Right atrium auricular region (tissue), 2 donors: ENCODE data around the gene THAP8. TPM values are rescaled to one million over a fixed set of nuclear protein-coding genes. Genes with fewer than 3 reads are reported as not detected.

Source experiments
- DNase-seq: peaks from one replicate; pipeline ENCODE4 v3.0.0-alpha.2; 2019; ENCODE audit warnings: low spot score
- H3K27ac ChIP-seq, 2 donors: fragments of 200-600 bp; sonication (generic); 1 replicate in 1 of 2; 2 replicates in 1 of 2; pipeline ENCODE4 v1.5.1; 2016 to 2019
- H3K27me3 ChIP-seq, 2 donors: fragments of 200-600 bp; sonication (generic); one replicate each; pipeline versions ENCODE4 v1.5.1 to v1.6.0; 2017 to 2019
- H3K36me3 ChIP-seq: fragments of 200-600 bp; sonication (generic); one replicate; pipeline ENCODE4 v1.5.1; 2016
- H3K4me1 ChIP-seq, 2 donors: fragments of 200-600 bp; sonication (generic); one replicate each; pipeline versions ENCODE4 v1.5.1 to v1.6.0; 2017 to 2019
- H3K4me3 ChIP-seq, 2 donors: fragments of 200-600 bp; sonication (generic); 1 replicate in 1 of 2; 2 replicates in 1 of 2; pipeline ENCODE4 v1.5.1; 2017 to 2019; ENCODE audit warnings: mild to moderate bottlenecking in 1 of 2, moderate library complexity in 1 of 2
- H3K9me3 ChIP-seq, 2 donors: fragments of 200-600 bp; sonication (generic); one replicate each; pipeline ENCODE4 v1.5.1; 2019
- total RNA-seq, 2 donors: library from RNA; depleted of rRNA; stranded (reverse); fragments of >200 nt; gene quantifications; one replicate each; pipeline ENCODE4 v1.1.0, GENCODE V29; 2016
- TF ChIP-seq, protein P1 (sequence below), 2 donors: fragments of 200-600 bp; sonication (generic); IDR thresholded peaks; one replicate each; pipeline ENCODE4 v1.5.1; 2019; ENCODE audit warnings: antibody characterized with exemption in 2 of 2

Gene THAP8
- total RNA-seq, 2 donors from 2014 or later: 5.7 to 11.6 TPM

DNA sequence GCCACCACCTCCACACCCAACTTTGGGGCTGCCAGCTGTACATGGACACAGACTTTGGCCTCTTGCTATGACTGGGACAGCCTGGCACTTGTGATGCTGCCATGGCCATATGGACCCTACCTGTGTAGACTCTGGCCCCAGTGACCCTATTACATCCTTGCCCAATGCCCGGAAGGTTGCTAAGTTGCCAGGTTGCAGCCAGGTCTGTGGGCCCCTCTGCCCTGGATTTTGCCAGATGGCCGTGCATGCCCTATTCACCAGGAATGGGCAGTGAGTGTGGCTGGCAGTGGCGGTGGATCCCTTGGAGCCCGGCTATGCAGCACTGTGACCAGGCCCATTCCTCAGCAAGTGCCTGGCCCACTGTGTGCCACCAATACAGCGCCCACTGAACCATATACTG is 68.0 kb downstream of the THAP8 start:
- peaks cover 0 to 9% of the 10 kb centered on the region in 2 donors for H3K4me1 ChIP-seq
- no peaks in the 10 kb centered on the region for H3K27me3 ChIP-seq
- DNase-seq: no peak
- H3K27ac ChIP-seq: no peak overlapping the region
- H3K9me3 ChIP-seq: no peaks in the 10 kb centered on the region
- H3K4me3 ChIP-seq: no peak overlapping the region
- TF ChIP-seq, protein P1, sequence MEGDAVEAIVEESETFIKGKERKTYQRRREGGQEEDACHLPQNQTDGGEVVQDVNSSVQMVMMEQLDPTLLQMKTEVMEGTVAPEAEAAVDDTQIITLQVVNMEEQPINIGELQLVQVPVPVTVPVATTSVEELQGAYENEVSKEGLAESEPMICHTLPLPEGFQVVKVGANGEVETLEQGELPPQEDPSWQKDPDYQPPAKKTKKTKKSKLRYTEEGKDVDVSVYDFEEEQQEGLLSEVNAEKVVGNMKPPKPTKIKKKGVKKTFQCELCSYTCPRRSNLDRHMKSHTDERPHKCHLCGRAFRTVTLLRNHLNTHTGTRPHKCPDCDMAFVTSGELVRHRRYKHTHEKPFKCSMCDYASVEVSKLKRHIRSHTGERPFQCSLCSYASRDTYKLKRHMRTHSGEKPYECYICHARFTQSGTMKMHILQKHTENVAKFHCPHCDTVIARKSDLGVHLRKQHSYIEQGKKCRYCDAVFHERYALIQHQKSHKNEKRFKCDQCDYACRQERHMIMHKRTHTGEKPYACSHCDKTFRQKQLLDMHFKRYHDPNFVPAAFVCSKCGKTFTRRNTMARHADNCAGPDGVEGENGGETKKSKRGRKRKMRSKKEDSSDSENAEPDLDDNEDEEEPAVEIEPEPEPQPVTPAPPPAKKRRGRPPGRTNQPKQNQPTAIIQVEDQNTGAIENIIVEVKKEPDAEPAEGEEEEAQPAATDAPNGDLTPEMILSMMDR (IDR thresholded peaks at IDR 0.05): no peak
- no peaks in the 10 kb centered on the region for H3K36me3 ChIP-seq

Other genes with a start within 250 kb of the THAP8 start
- not detected for gene PRODH2, start 241.4 kb downstream of the THAP8 start, total RNA-seq
- gene NPHS1, start 201.8 kb downstream of the THAP8 start, total RNA-seq: not detected
- under 1 TPM in 1 of 2 donors, not detected in 1; 0.51 TPM for gene KIRREL2, start 197.4 kb downstream of the THAP8 start, total RNA-seq
- 10 to 100 TPM; 17.5 to 33.6 TPM for gene APLP1, start 185.7 kb downstream of the THAP8 start, total RNA-seq
- 1 to 10 TPM; 1.3 to 2.1 TPM for gene NFKBID, start 153.7 kb downstream of the THAP8 start, total RNA-seq
- gene HCST, start 151.8 kb downstream of the THAP8 start, total RNA-seq: 1 to 10 TPM in 1 of 2 donors, not detected in 1; 3.3 TPM
- 10 to 100 TPM; 26.1 to 85.4 TPM for gene TYROBP, start 146.0 kb downstream of the THAP8 start, total RNA-seq
- gene LRFN3, start 117.9 kb downstream of the THAP8 start, total RNA-seq: 10 to 100 TPM; 10.5 to 13.1 TPM
- 10 to 100 TPM; 30.8 to 34.9 TPM for gene SDHAF1, start 59.1 kb downstream of the THAP8 start, total RNA-seq
- gene SYNE4, start 45.5 kb downstream of the THAP8 start, total RNA-seq: not detected
- gene ALKBH6, start 40.1 kb downstream of the THAP8 start, total RNA-seq: 10 to 100 TPM; 16.2 to 16.5 TPM
- 10 to 100 TPM in 1 of 2 donors, 1 to 10 TPM in 1; 5.1 to 10.7 TPM for gene CLIP3, start 21.4 kb downstream of the THAP8 start, total RNA-seq
- 10 to 100 TPM in 1 of 2 donors, under 1 TPM in 1; 0.75 to 10.6 TPM for gene WDR62, start 612 bp upstream of the THAP8 start, total RNA-seq
- gene OVOL3, start 56.9 kb upstream of the THAP8 start, total RNA-seq: not detected
- gene POLR2I, start 60.6 kb upstream of the THAP8 start, total RNA-seq: 100 to 1,000 TPM in 1 of 2 donors, 10 to 100 TPM in 1; 76.9 to 121 TPM
- 100 to 1,000 TPM; 107 to 110 TPM for gene TBCB, start 61.2 kb upstream of the THAP8 start, total RNA-seq
- 100 to 1,000 TPM; 222 to 238 TPM for gene CAPNS1, start 85.8 kb upstream of the THAP8 start, total RNA-seq
- gene COX7A1, start 98.2 kb upstream of the THAP8 start, total RNA-seq: 100 to 1,000 TPM; 136 to 347 TPM
- gene ZNF565, start 160.4 kb upstream of the THAP8 start, total RNA-seq: 1 to 10 TPM; 2.4 to 3.1 TPM
- 10 to 100 TPM; 46.2 to 48.0 TPM for gene ZNF146, start 160.8 kb upstream of the THAP8 start, total RNA-seq